K562 (cell line): ENCODE measurements around the gene FASTKD3. TPM values are rescaled to one million over a fixed set of nuclear protein-coding genes. Genes with fewer than 3 reads are reported as not detected.

ENCODE experiments used
- C11orf30 ChIP-seq: fragments of 450-650 bp; IDR thresholded peaks from 2 replicates; pipeline ENCODE4 v1.6.1; 2016; ENCODE audit warnings: low read depth, mild to moderate bottlenecking
- EWSR1 ChIP-seq: fragments of 450-650 bp; IDR thresholded peaks from 2 replicates; pipeline ENCODE4 v1.6.1; 2018; ENCODE audit warnings: borderline replicate concordance, mild to moderate bottlenecking, low read depth, moderate library complexity; ENCODE audit not compliant: partially characterized antibody
- HDAC2 ChIP-seq: fragments of 450-650 bp; IDR thresholded peaks from 2 replicates; pipeline ENCODE4 v1.6.1; 2016; ENCODE audit warnings: mild to moderate bottlenecking
- MED1 ChIP-seq: sonication (generic); formaldehyde crosslinking; IDR thresholded peaks from 2 replicates; pipeline ENCODE4 v1.8.1; 2023; ENCODE audit warnings: missing genetic modification reagents, borderline replicate concordance
- NEUROD1 ChIP-seq: fragments of 150-350 bp; IDR thresholded peaks from 2 replicates; pipeline ENCODE4 v1.6.1; 2014; ENCODE audit warnings: borderline replicate concordance, low read length, low read depth; ENCODE audit not compliant: partially characterized antibody
- RBFOX2 ChIP-seq: fragments of 200-400 bp; formaldehyde crosslinking; IDR thresholded peaks from 2 replicates; pipeline ENCODE4 v1.6.1; 2017; ENCODE audit warnings: low read depth, mild to moderate bottlenecking, low read length, moderate library complexity
- RBM39 ChIP-seq: fragments of 200-400 bp; formaldehyde crosslinking; optimal IDR thresholded peaks from 2 replicates; pipeline ENCODE3; 2018; ENCODE audit warnings: low read depth, low read length
- TRIM24 ChIP-seq, 2 experiments: fragments of 450-650 bp; IDR thresholded peaks; 2 replicates each; pipeline ENCODE4 v1.6.1; 2016
- ZNF695 ChIP-seq: fragments of 450-650 bp; formaldehyde crosslinking; IDR thresholded peaks from 2 replicates; pipeline ENCODE4 v1.4.0; 2020; ENCODE audit warnings: mild to moderate bottlenecking, moderate library complexity
- polyA plus RNA-seq, 8 experiments: library from polyadenylated mRNA; depleted of rRNA in 4 of 8; stranded (reverse) in 5 of 8; unstranded in 3 of 8; fragments of >200 nt; fragmentation: Nextera tagmentation in 2 of 8; fragmentation: Illumina TruSeq in 1 of 8; extraction: Ambion mirVana in 2 of 8; extraction: Trizol in 1 of 8; gene quantifications; 2 replicates each; pipeline versions ENCODE4 v1.2.1 to v1.2.3, GENCODE V29; 2011 to 2014; ENCODE audit warnings: inconsistent platforms in 1 of 8, missing spikeins in 1 of 8
- total RNA-seq, 7 experiments: library from RNA; depleted of rRNA in 6 of 7; stranded (reverse); fragments of >200 nt in 6 of 7; fragmentation: Illumina TruSeq in 2 of 7; extraction: Trizol in 2 of 7; gene quantifications; 2 replicates each; pipeline versions ENCODE4 v1.2.1 to v1.2.3, GENCODE V29; 2011 to 2021; ENCODE audit warnings: low replicate concordance in 1 of 7
- TF ChIP-seq, protein P1 (sequence below): fragments of 450-650 bp; IDR thresholded peaks from 2 replicates; pipeline ENCODE4 v1.6.1; 2016; ENCODE audit warnings: antibody characterized with exemption
- TF ChIP-seq, protein P2 (sequence below): fragments of 250-450 bp; sonication (Bioruptor Pico); IDR thresholded peaks from 2 replicates; pipeline ENCODE4 v1.6.1; 2021; ENCODE audit warnings: mild to moderate bottlenecking
- TF ChIP-seq, protein P3 (sequence below): sonication (generic); formaldehyde crosslinking; IDR thresholded peaks from 2 replicates; pipeline ENCODE4 v1.9.0; 2022; ENCODE audit warnings: mild to moderate bottlenecking, missing genetic modification reagents

Gene FASTKD3
- total and polyA plus RNA-seq, 9 of the 15 experiments (the other 6 are each of a cell fraction or from before 2014, with no cell fraction given), result 17.1 to 149 (median 47.5) TPM

DNA sequence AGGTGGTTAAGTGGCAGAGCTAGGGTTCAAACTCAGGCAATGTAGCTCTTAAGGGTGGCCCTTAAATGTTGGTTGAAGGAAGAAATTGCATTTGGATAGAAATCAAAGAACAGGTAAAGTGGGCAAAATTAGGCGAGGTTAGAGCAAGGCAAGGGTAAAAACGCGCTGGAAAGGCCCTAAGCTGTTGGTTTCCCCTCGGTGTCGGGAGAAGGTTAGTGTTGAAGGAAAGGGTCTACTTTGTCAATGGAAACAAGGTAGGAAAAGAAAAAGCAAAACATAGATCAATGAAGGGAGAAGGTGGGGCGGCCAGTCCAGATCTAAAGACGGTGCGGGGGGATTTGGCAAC, 431 bp downstream of the FASTKD3 start (continued):
- TF ChIP-seq, protein P1, sequence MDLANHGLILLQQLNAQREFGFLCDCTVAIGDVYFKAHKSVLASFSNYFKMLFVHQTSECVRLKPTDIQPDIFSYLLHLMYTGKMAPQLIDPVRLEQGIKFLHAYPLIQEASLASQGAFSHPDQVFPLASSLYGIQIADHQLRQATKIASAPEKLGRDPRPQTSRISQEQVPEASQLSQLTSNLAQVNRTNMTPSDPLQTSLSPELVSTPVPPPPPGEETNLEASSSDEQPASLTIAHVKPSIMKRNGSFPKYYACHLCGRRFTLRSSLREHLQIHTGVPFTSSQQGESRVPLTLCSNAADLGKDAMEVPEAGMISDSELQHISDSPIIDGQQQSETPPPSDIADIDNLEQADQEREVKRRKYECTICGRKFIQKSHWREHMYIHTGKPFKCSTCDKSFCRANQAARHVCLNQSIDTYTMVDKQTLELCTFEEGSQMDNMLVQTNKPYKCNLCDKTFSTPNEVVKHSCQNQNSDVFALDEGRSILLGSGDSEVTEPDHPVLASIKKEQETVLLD, result no peak
- TF ChIP-seq C11orf30 (no peak), TRIM24 (IDR thresholded peaks at IDR 0.05) (no peak), ZNF695 (CRISPR knock-in tag) (no peak), RBM39 (no peak), RBFOX2 (no peak), EWSR1 (no peak), NEUROD1 (no peak), MED1 (CRISPR knock-in tag) (no peak), HDAC2 (no peak)
- TF ChIP-seq, protein P2, sequence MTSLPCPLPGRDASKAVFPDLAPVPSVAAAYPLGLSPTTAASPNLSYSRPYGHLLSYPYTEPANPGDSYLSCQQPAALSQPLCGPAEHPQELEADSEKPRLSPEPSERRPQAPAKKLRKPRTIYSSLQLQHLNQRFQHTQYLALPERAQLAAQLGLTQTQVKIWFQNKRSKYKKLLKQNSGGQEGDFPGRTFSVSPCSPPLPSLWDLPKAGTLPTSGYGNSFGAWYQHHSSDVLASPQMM (CRISPR knock-in tag), result no peak
- TF ChIP-seq, protein P3, sequence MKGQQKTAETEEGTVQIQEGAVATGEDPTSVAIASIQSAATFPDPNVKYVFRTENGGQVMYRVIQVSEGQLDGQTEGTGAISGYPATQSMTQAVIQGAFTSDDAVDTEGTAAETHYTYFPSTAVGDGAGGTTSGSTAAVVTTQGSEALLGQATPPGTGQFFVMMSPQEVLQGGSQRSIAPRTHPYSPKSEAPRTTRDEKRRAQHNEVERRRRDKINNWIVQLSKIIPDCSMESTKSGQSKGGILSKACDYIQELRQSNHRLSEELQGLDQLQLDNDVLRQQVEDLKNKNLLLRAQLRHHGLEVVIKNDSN (CRISPR knock-in tag), result no peak
